SIG-M5 treated with dmso at 0.1 percent for 504 hours (cell line): ENCODE data around the gene BDH2.

Experiments
- DNase-seq: peaks from one replicate; lab custom pipeline; 2025; ENCODE audit not compliant: unreplicated experiment; lab: John Stamatoyannopoulos, UW

BDH2 gene

GRCh38 chr4:103085555-103086196 lies 14.0 kb downstream of the BDH2 start:
- DNase-seq, result no peak

GRCh38 chr4:103079621-103080020 lies 20.0 kb downstream of the BDH2 start:
- DNase-seq, result no peak

- DNase-seq, result peak; percentile 39
Measured at GRCh38 chr4:103076747-103077347, 22.8 kb downstream of the BDH2 start, which contains the start of gene SLC9B2. SLC9B2 (minus strand) TSS chr4:103076761; CDS start chr4:103067550, 9,211 bp downstream.

- DNase-seq, result peak; percentile 46
Measured at GRCh38 chr4:103075894-103076746, 23.5 kb downstream of the BDH2 start.

- DNase-seq, result peak; percentile 18
Measured at GRCh38 chr4:103075435-103075893, 24.2 kb downstream of the BDH2 start.

- DNase-seq, result peak; percentile 87
Measured at GRCh38 chr4:103074744-103075434, 24.7 kb downstream of the BDH2 start.

- no peak for DNase-seq
Measured at GRCh38 chr4:103073792-103074438, 25.7 kb downstream of the BDH2 start.

- no peak for DNase-seq
Measured at GRCh38 chr4:103067841-103068547, 31.6 kb downstream of the BDH2 start.

- no peak for DNase-seq
Measured at GRCh38 chr4:103060453-103061148, 39.0 kb downstream of the BDH2 start.

GRCh38 chr4:103054030-103054429 lies 45.6 kb downstream of the BDH2 start:
- DNase-seq, result no peak

- no peak for DNase-seq
Measured at GRCh38 chr4:103052779-103053178, 46.9 kb downstream of the BDH2 start.

- no peak for DNase-seq
Measured at GRCh38 chr4:103052145-103052544, 47.5 kb downstream of the BDH2 start.

GRCh38 chr4:103050736-103051436 lies 48.7 kb downstream of the BDH2 start:
- no peak for DNase-seq

- DNase-seq, result peak; percentile 53
Measured at GRCh38 chr4:103046416-103047290, 53.0 kb downstream of the BDH2 start.

- DNase-seq, result no peak
Measured at GRCh38 chr4:103044183-103044582, 55.5 kb downstream of the BDH2 start.

- DNase-seq, result no peak
Measured at GRCh38 chr4:103036169-103036568, 63.5 kb downstream of the BDH2 start.

- DNase-seq, result peak; percentile 59
Measured at GRCh38 chr4:103032574-103032973, 67.1 kb downstream of the BDH2 start.

GRCh38 chr4:103030791-103031190 lies 68.8 kb downstream of the BDH2 start:
- DNase-seq, result no peak
